ENCODE results near the gene TRIM13. TPM values are rescaled to one million over a fixed set of nuclear protein-coding genes. Genes with fewer than 3 reads are reported as not detected.

Gene TRIM13
- polyA plus RNA-seq, 1 of the 3 experiments (the other 2 are of a cell fraction), result 8.3 TPM

DNA sequence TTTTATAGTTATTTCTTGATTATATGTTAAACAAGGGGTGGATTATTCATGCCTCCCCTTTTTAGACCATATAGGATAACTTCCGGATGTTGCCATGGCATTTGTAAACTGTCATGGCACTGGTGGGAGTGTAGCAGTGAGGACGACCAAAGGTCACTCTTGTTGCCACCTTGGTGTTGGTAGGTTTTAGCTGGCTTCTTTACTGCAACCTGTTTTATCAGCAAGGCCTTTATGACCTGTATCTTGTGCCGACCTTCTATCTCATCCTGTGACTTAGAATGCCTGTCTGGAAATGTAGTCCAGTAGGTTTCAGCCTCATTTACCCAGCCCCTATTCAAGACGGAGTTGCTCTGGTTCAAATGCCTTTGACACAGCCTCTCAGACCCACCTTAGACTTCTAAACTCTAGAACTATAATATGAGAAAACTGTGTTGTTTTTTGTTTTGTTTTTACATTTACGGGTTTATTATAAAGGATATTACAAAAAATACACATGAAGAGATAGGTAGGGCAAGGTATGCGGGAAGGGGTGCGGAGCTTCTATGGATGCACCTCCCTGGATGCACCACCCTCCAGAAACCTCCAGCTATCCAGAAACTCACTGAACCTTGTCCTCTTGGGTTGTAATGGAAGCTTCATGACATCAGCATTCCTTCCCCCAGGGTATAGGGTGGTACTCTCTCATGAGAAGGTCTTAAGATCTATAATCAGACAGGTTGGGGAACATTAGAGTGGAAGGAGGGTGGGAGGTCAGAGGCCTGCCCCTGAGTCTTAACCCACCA, 44.9 kb upstream of the TRIM13 start:
- H3K27ac ChIP-seq (ENCODE audit: low read depth in 2 of 2, low read length in 1 of 2), result no peak overlapping the region
- POLR2A ChIA-PET, result no interaction called here
- H3K9me3 ChIP-seq, result no peaks in the 10 kb centered on the region
- H4K20me1 ChIP-seq (ENCODE audit: insufficient read depth), result no peaks in the 10 kb centered on the region
- H3K4me3 ChIP-seq (ENCODE audit: low read depth in 2 of 2, low read length in 1 of 2), result no peak overlapping the region
- DNase-seq, result no peak
- TF ChIP-seq SMC3 (IDR thresholded peaks at IDR 0.05; ENCODE audit: low read depth, low read length), result no peak
- TF ChIP-seq RCOR1 (IDR thresholded peaks at IDR 0.05; ENCODE audit: low read length), result no peak
- no peak for TF ChIP-seq SIN3A (IDR thresholded peaks at IDR 0.05; ENCODE audit: borderline replicate concordance, low read depth, low read length)
- no peak for TF ChIP-seq MEF2A (IDR thresholded peaks at IDR 0.05; ENCODE audit: borderline replicate concordance, low read depth)
- TF ChIP-seq USF1 (IDR thresholded peaks at IDR 0.05; ENCODE audit: borderline replicate concordance, low read depth), result no peak
- TF ChIP-seq FOXM1 (IDR thresholded peaks at IDR 0.05; ENCODE audit: low read depth), result no peak
- no peak for TF ChIP-seq CTCF (IDR thresholded peaks at IDR 0.05)
- TF ChIP-seq JUND (IDR thresholded peaks at IDR 0.05), result no peak
- TF ChIP-seq, protein P1, sequence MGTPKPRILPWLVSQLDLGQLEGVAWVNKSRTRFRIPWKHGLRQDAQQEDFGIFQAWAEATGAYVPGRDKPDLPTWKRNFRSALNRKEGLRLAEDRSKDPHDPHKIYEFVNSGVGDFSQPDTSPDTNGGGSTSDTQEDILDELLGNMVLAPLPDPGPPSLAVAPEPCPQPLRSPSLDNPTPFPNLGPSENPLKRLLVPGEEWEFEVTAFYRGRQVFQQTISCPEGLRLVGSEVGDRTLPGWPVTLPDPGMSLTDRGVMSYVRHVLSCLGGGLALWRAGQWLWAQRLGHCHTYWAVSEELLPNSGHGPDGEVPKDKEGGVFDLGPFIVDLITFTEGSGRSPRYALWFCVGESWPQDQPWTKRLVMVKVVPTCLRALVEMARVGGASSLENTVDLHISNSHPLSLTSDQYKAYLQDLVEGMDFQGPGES (IDR thresholded peaks at IDR 0.05; ENCODE audit: low read depth, low read length), result no peak
- no peak for TF ChIP-seq FOXJ3 (CRISPR knock-in tag; IDR thresholded peaks at IDR 0.05)
- no peak for TF ChIP-seq EZH2phosphoT487 (IDR thresholded peaks at IDR 0.05; ENCODE audit: borderline replicate concordance, low read depth)
- TF ChIP-seq CHD2 (IDR thresholded peaks at IDR 0.05; ENCODE audit: low read length, partially characterized antibody), result no peak
- TF ChIP-seq PBX3 (IDR thresholded peaks at IDR 0.05), result no peak
- TF ChIP-seq, protein P2, sequence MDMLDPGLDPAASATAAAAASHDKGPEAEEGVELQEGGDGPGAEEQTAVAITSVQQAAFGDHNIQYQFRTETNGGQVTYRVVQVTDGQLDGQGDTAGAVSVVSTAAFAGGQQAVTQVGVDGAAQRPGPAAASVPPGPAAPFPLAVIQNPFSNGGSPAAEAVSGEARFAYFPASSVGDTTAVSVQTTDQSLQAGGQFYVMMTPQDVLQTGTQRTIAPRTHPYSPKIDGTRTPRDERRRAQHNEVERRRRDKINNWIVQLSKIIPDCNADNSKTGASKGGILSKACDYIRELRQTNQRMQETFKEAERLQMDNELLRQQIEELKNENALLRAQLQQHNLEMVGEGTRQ (IDR thresholded peaks at IDR 0.05; ENCODE audit: borderline replicate concordance, low read depth, low read length), result no peak
- no peak for TF ChIP-seq RAD21 (IDR thresholded peaks at IDR 0.05; ENCODE audit: low read length)
- no peak for TF ChIP-seq TCF12 (IDR thresholded peaks at IDR 0.05)
- no peak for TF ChIP-seq POLR2AphosphoS5 (IDR thresholded peaks at IDR 0.05; ENCODE audit: low read depth, low read length)
- no peak overlapping the region for H3K4me2 ChIP-seq
- H3K27me3 ChIP-seq (ENCODE audit: insufficient read depth), result no peaks in the 10 kb centered on the region
- H3K79me2 ChIP-seq (ENCODE audit: insufficient read depth), result no peaks in the 10 kb centered on the region
- no peaks in the 10 kb centered on the region for H3K36me3 ChIP-seq (replicated peaks in 1 of 2; ENCODE audit: control insufficient read depth in 1 of 2, insufficient read depth in 2 of 2, low read length in 1 of 2)
- 88% methylated on average over 7 of the region's 7 CpGs for WGBS (ENCODE audit: low lambda C conversion rate)
- CTCF ChIA-PET, result interaction anchor here (0.8 to 2.1 kb wide), 3 partner anchors 16 to 322 kb away, joined by 3 to 7 read pairs (median 3); partner anchors contain the start of gene SPRYD7
- no peaks in the 10 kb centered on the region for H3K9me2 ChIP-seq
- H3K9ac ChIP-seq, result no peak overlapping the region
- H3F3A ChIP-seq (replicated peaks; ENCODE audit: insufficient read depth), result no peaks in the 10 kb centered on the region
- no peak overlapping the region for H2AFZ ChIP-seq (ENCODE audit: low read depth)
- H3K4me1 ChIP-seq (ENCODE audit: control insufficient read depth in 1 of 2, insufficient read depth in 2 of 2, low read depth in 1 of 2, low read length in 1 of 2), result no peaks in the 10 kb centered on the region

Data from SK-N-SH (cell line).